ENCODE results near the gene C10orf95. TPM values are rescaled to one million over a fixed set of nuclear protein-coding genes. Genes with fewer than 3 reads are reported as not detected.

Gene C10orf95
- total and polyA plus RNA-seq, 2 donors (not counting 1 experiment from before 2014, with no cell fraction given), result 0.32 to 0.63 TPM

GRCh38 chr10:102420714-102421506 lies 30.4 kb downstream of the C10orf95 start, which contains the start of gene FBXL15:
FBXL15 (plus strand) TSS chr10:102420836; CDS start chr10:102421130, 294 bp downstream.
- H3K27ac Mint-ChIP-seq, result peak within 1 kb of the TSS; percentile 99
- peaks cover 32 to 34% of the 10 kb centered on the region in 2 donors for H3K4me1 ChIP-seq (ENCODE audit: control insufficient read depth in 2 of 2, insufficient read depth in 2 of 2, low read length in 2 of 2)
- ATAC-seq (ENCODE audit: low read depth) (peak; percentile 78), DNase-seq (peak; percentile 98)
- H2AFZ ChIP-seq (ENCODE audit: insufficient read depth, low read depth, low read length, poor library complexity, severe bottlenecking), result peak within 1 kb of the TSS; percentile 94
- H3K9ac ChIP-seq (ENCODE audit: low read length), result peak within 1 kb of the TSS; percentile 77
- H3K36me3 ChIP-seq (replicated peaks in 1 of 2; ENCODE audit: control extremely low read depth in 1 of 2, control insufficient read depth in 1 of 2, extremely low read depth in 1 of 2, insufficient read depth in 2 of 2, low read length in 1 of 2), result peaks cover 0 to 14% of the 10 kb centered on the region in 2 experiments
- TF ChIP-seq CTCF (IDR thresholded peaks at IDR 0.05) (no peak), EZH2 (IDR thresholded peaks at IDR 0.05; ENCODE audit: borderline replicate concordance, insufficient read depth, low read depth, low read length, poor library complexity, severe bottlenecking) (no peak)
- ChIA-PET POLR2A (interaction anchor here (1.0 to 5.2 kb wide), 11 partner anchors 10 to 221 kb away, joined by 4 to 38 read pairs (median 6); partner anchors contain the start of genes ACTR1A, C10orf95, CUEDC2 and NFKB2), CTCF (interaction anchor here (0.9 to 6.1 kb wide), 15 partner anchors 10 to 323 kb away, joined by 3 to 108 read pairs (median 7); partner anchors contain the start of genes ACTR1A, C10orf95, CUEDC2 and NFKB2)
- WGBS (ENCODE audit: insufficient coverage), result under 1% methylated on average over 66 of the region's 66 CpGs
- intact Hi-C loops (cut with micrococcal nuclease), result loop anchor here (1.0 to 5.0 kb wide), 11 partner anchors 11 to 289 kb away; partner anchors contain the start of genes ACTR1A, CUEDC2, GBF1 and NOLC1
- H3K4me2 ChIP-seq (replicated peaks; ENCODE audit: low read depth, low read length, poor library complexity, severe bottlenecking), result peak within 1 kb of the TSS; percentile 90
- peaks cover 17% of the 10 kb centered on the region for H4K20me1 ChIP-seq (ENCODE audit: control insufficient read depth, insufficient read depth, low read length, poor library complexity, severe bottlenecking)
- peaks cover 18% of the 10 kb centered on the region for H3K27me3 Mint-ChIP-seq
- peak within 1 kb of the TSS; percentile 99 for H3K4me3 Mint-ChIP-seq
- peak within 1 kb of the TSS; percentile 39 to 62 for H3K27ac ChIP-seq (ENCODE audit: low read length in 2 of 2)
- H3K4me1 Mint-ChIP-seq, result peaks cover 38% of the 10 kb centered on the region
- peaks cover 0 to 35% (median 22%) of the 10 kb centered on the region in 4 experiments for H3K27me3 ChIP-seq (replicated peaks in 1 of 4; ENCODE audit: control extremely low read depth in 1 of 4, control insufficient read depth in 3 of 4, insufficient read depth in 4 of 4, low read length in 3 of 4)
- peak within 1 kb of the TSS; percentile 63 to 92 (median 89) for H3K4me3 ChIP-seq (ENCODE audit: control extremely low read depth in 1 of 5, extremely low read depth in 1 of 5, insufficient read depth in 1 of 5, low read depth in 2 of 5, low read length in 4 of 5)
- peaks cover 0 to 9% (median 0%) of the 10 kb centered on the region in 3 donors for H3K9me3 ChIP-seq (ENCODE audit: control extremely low read depth in 1 of 3, control insufficient read depth in 2 of 3, insufficient read depth in 1 of 3, low read length in 2 of 3)
- no peaks in the 10 kb centered on the region for H3K9me3 Mint-ChIP-seq (ENCODE audit: insufficient read depth)
- H3K79me2 ChIP-seq (ENCODE audit: control insufficient read depth, insufficient read depth, low read length), result no peaks in the 10 kb centered on the region

All from B cell (primary cell).